HepG2 (cell line): ENCODE data around the gene GOLGB1. TPM values are rescaled to one million over a fixed set of nuclear protein-coding genes. Genes with fewer than 3 reads are reported as not detected.

Source experiments
- BCL6 ChIP-seq: IDR thresholded peaks from 2 replicates; pipeline ENCODE4 v1.6.1; 2016; ENCODE audit warnings: missing genetic modification reagents, missing compliant biosample characterization
- BHLHE40 ChIP-seq: IDR thresholded peaks from 2 replicates; pipeline ENCODE4 v1.6.1; 2011; ENCODE audit warnings: low read length, improper control_type of control experiment
- CCDC6 ChIP-seq: sonication (generic); formaldehyde crosslinking; IDR thresholded peaks from 2 replicates; pipeline ENCODE4 v1.8.1; 2022; ENCODE audit warnings: mild to moderate bottlenecking, missing genetic modification reagents, moderate library complexity
- FOXC1 ChIP-seq: sonication (generic); formaldehyde crosslinking; IDR thresholded peaks from 2 replicates; pipeline ENCODE4 v1.8.0; 2022; ENCODE audit warnings: mild to moderate bottlenecking, missing genetic modification reagents, borderline replicate concordance
- GTF3A ChIP-seq: sonication (generic); formaldehyde crosslinking; conservative IDR thresholded peaks from 2 replicates; pipeline ENCODE4 v1.4.0; 2020; ENCODE audit warnings: mild to moderate bottlenecking, missing genetic modification reagents
- JDP2 ChIP-seq: sonication (generic); formaldehyde crosslinking; IDR thresholded peaks from 2 replicates; pipeline ENCODE4 v1.8.1; 2022; ENCODE audit warnings: missing genetic modification reagents, borderline replicate concordance
- MAFK ChIP-seq, 2 experiments: IDR thresholded peaks in 1 of 2; conservative IDR thresholded peaks in 1 of 2; 2 replicates each; pipeline ENCODE4 v1.6.1; 2011; ENCODE audit warnings: improper control_type of control experiment in 2 of 2, low read length in 2 of 2
- RFX1 ChIP-seq: fragments of 450-650 bp; IDR thresholded peaks from 2 replicates; pipeline ENCODE4 v1.6.1; 2017
- TEAD2 ChIP-seq: sonication (generic); formaldehyde crosslinking; IDR thresholded peaks from 2 replicates; pipeline ENCODE4 v1.9.0; 2021; ENCODE audit warnings: missing genetic modification reagents
- ZBTB40 ChIP-seq, 2 experiments: fragments of 450-650 bp in 1 of 2; sonication (generic) in 1 of 2; formaldehyde crosslinking in 1 of 2; IDR thresholded peaks; 2 replicates each; pipeline versions ENCODE4 v1.6.1 to v1.8.0; 2016 to 2022; ENCODE audit warnings: antibody characterized with exemption in 1 of 2, mild to moderate bottlenecking in 1 of 2, missing genetic modification reagents in 1 of 2
- ZFP62 ChIP-seq: sonication (generic); formaldehyde crosslinking; IDR thresholded peaks from 2 replicates; pipeline ENCODE4 v1.4.0; 2020; ENCODE audit warnings: missing genetic modification reagents
- ZFP90 ChIP-seq: sonication (generic); formaldehyde crosslinking; IDR thresholded peaks from 2 replicates; pipeline ENCODE4 v1.8.0; 2022; ENCODE audit warnings: missing genetic modification reagents, mild to moderate bottlenecking, inconsistent platforms, borderline replicate concordance
- ZNF17 ChIP-seq: sonication (generic); formaldehyde crosslinking; IDR thresholded peaks from 2 replicates; pipeline ENCODE4 v1.5.0; 2020; ENCODE audit warnings: mild to moderate bottlenecking, missing genetic modification reagents
- ZNF317 ChIP-seq: sonication (generic); formaldehyde crosslinking; IDR thresholded peaks from 2 replicates; pipeline ENCODE4 v1.5.0; 2020; ENCODE audit warnings: mild to moderate bottlenecking, missing genetic modification reagents
- ZNF441 ChIP-seq: sonication (generic); formaldehyde crosslinking; IDR thresholded peaks from 2 replicates; pipeline ENCODE4 v1.7.0; 2021; ENCODE audit warnings: missing genetic modification reagents, borderline replicate concordance
- ZNF580 ChIP-seq: IDR thresholded peaks from 2 replicates; pipeline ENCODE4 v1.6.1; 2016; ENCODE audit warnings: low read depth, borderline replicate concordance
- ZNF670 ChIP-seq: sonication (generic); formaldehyde crosslinking; IDR thresholded peaks from 2 replicates; pipeline ENCODE4 v1.8.0; 2022; ENCODE audit warnings: mild to moderate bottlenecking, missing genetic modification reagents, borderline replicate concordance
- ZNF724P ChIP-seq: sonication (generic); formaldehyde crosslinking; IDR thresholded peaks from 2 replicates; pipeline ENCODE4 v1.8.0; 2022; ENCODE audit warnings: missing genetic modification reagents, borderline replicate concordance
- ZNF740 ChIP-seq: sonication (generic); formaldehyde crosslinking; IDR thresholded peaks from 2 replicates; pipeline ENCODE4 v1.4.0; 2020; ENCODE audit warnings: missing genetic modification reagents
- ZSCAN22 ChIP-seq: sonication (generic); formaldehyde crosslinking; IDR thresholded peaks from 2 replicates; pipeline ENCODE4 v1.4.0; 2020; ENCODE audit warnings: mild to moderate bottlenecking, missing genetic modification reagents
- polyA plus RNA-seq, 8 experiments: library from polyadenylated mRNA; depleted of rRNA in 3 of 8; stranded (reverse) in 7 of 8; unstranded in 1 of 8; fragments of >200 nt; fragmentation: Illumina TruSeq in 4 of 8; extraction: Trizol in 4 of 8; gene quantifications; 2 replicates each; pipeline versions ENCODE4 v1.2.1 to v1.2.3, GENCODE V29; 2011 to 2016; ENCODE audit warnings: low read depth in 4 of 8, missing spikeins in 1 of 8, mixed read lengths in 1 of 8; ENCODE audit not compliant: insufficient read depth in 1 of 8
- total RNA-seq, 5 experiments: library from RNA; depleted of rRNA; stranded (reverse); fragments of >200 nt; fragmentation: Illumina TruSeq; extraction: Trizol; gene quantifications; 2 replicates each; pipeline ENCODE4 v1.2.3, GENCODE V29; 2016; ENCODE audit warnings: low read depth in 1 of 5

GOLGB1 gene
- total and polyA plus RNA-seq, 2 of the 13 experiments (the other 11 are each of a cell fraction or from before 2014, with no cell fraction given) = 13.1 to 39.5 TPM

GRCh38 chr3:121749276-121750086, at the start of gene GOLGB1 (continued):
- 0 out of 4 replicates have a peak, but pooled peaks have one; percentile 22 to 29 for TF ChIP-seq MAFK (conservative IDR thresholded peaks at IDR 0.05 in 1 of 2, IDR thresholded peaks at IDR 0.05 in 1 of 2; ENCODE audit: low read length in 2 of 2)
- no peak for TF ChIP-seq FOXC1 (CRISPR knock-in tag)
- TF ChIP-seq ZNF740 (CRISPR knock-in tag) = peak; percentile 48; the same call in 1 of the 2 replicates
- TF ChIP-seq JDP2 = peak; percentile 43; the same call in 1 of the 2 replicates
- TF ChIP-seq ZNF724P = no peak
- TF ChIP-seq ZNF670 = 0 out of 2 replicates have a peak, but pooled peaks have one; percentile 31
- TF ChIP-seq GTF3A (CRISPR knock-in tag) = no peak
- no peak for TF ChIP-seq BCL6
- peak; percentile 93 for TF ChIP-seq RFX1
- TF ChIP-seq ZNF441 (CRISPR knock-in tag) = no peak; the same call in 1 of the 2 replicates
- TF ChIP-seq ZNF580 = no peak
- TF ChIP-seq CCDC6 (CRISPR knock-in tag) = no peak
- no peak for TF ChIP-seq ZNF17 (CRISPR knock-in tag)
- TF ChIP-seq ZSCAN22 = no peak
- TF ChIP-seq ZNF317 (CRISPR knock-in tag) = 0 out of 2 replicates have a peak, but pooled peaks have one; percentile 55
- TF ChIP-seq ZBTB40 (IDR thresholded peaks at IDR 0.05) = peak; percentile 91
- peak; percentile 71 for TF ChIP-seq ZBTB40 (CRISPR knock-in tag; IDR thresholded peaks at IDR 0.05)
- TF ChIP-seq ZFP90 (CRISPR knock-in tag) = peak; percentile 88
- TF ChIP-seq BHLHE40 = 0 out of 2 replicates have a peak, but pooled peaks have one; percentile 32
- no peak for TF ChIP-seq ZFP62 (CRISPR knock-in tag)
- no peak for TF ChIP-seq TEAD2 (CRISPR knock-in tag)
